Breast epithelium (tissue), 3 donors: ENCODE data around the gene VPS13A.

Experiments used
- POLR2A ChIP-seq: fragments of 450-650 bp; IDR thresholded peaks from one replicate; pipeline ENCODE4 v1.6.1; 2016; ENCODE audit warnings: antibody characterized with exemption, mild to moderate bottlenecking, moderate library complexity
- POLR2AphosphoS5 ChIP-seq, 3 donors: sonication (generic); formaldehyde crosslinking; IDR thresholded peaks; one replicate each; pipeline ENCODE4 v1.6.1; 2017; ENCODE audit warnings: antibody characterized with exemption in 3 of 3

DNA sequence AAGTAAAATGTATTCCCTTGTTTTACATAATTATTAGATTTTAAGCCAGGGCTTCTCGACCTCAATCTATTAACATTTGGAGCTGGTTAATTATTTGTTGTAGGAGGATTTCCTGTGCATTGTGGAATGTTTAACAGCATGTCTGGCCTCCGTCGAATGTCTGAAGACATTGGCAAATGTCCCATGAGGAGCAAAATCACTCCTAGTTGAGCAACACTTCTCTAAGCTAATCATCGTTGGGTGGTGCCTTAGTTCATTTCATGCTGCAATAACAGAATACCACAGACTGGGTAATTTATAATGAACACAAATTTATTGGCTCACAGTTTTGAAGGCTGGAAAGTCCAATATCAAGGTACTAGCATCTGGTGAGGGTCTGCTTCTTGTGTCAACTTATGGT is 13.4 kb upstream of the VPS13A start:
- TF ChIP-seq POLR2AphosphoS5 (IDR thresholded peaks at IDR 0.05) (no peak), POLR2A (no peak)
